ENCODE data around the gene ABHD12. TPM values are rescaled to one million over a fixed set of nuclear protein-coding genes. Genes with fewer than 3 reads are reported as not detected.

ABHD12 gene
- total RNA-seq, 2 experiments from 2014 or later: 13.4 to 17.0 TPM

- ChIA-PET CTCF (no interaction called here), POLR2A (no interaction called here)
- Mint-ChIP-seq H3K27ac (no peak overlapping the region), H3K27me3 (no peaks in the 10 kb centered on the region), H3K4me3 (no peak overlapping the region), H3K36me3 (ENCODE audit: low read depth) (no peaks in the 10 kb centered on the region), H3K9me3 (no peaks in the 10 kb centered on the region), H3K4me1 (ENCODE audit: low read depth) (peaks cover 56% of the 10 kb centered on the region)
- DNase-seq: no peak
- H3K4me3 ChIP-seq (ENCODE audit: low read length): no peak overlapping the region
- H3K27ac ChIP-seq (ENCODE audit: low read depth in 1 of 2, low read length in 2 of 2): no peak overlapping the region
- H3K27me3 ChIP-seq (ENCODE audit: control insufficient read depth in 1 of 2, insufficient read depth in 2 of 2, low read length in 2 of 2): no peaks in the 10 kb centered on the region
- TF ChIP-seq, protein P1, sequence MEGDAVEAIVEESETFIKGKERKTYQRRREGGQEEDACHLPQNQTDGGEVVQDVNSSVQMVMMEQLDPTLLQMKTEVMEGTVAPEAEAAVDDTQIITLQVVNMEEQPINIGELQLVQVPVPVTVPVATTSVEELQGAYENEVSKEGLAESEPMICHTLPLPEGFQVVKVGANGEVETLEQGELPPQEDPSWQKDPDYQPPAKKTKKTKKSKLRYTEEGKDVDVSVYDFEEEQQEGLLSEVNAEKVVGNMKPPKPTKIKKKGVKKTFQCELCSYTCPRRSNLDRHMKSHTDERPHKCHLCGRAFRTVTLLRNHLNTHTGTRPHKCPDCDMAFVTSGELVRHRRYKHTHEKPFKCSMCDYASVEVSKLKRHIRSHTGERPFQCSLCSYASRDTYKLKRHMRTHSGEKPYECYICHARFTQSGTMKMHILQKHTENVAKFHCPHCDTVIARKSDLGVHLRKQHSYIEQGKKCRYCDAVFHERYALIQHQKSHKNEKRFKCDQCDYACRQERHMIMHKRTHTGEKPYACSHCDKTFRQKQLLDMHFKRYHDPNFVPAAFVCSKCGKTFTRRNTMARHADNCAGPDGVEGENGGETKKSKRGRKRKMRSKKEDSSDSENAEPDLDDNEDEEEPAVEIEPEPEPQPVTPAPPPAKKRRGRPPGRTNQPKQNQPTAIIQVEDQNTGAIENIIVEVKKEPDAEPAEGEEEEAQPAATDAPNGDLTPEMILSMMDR (IDR thresholded peaks at IDR 0.05): no peak
- H3K4me1 ChIP-seq (ENCODE audit: insufficient read depth, low read length): peaks cover 10% of the 10 kb centered on the region
- ATAC-seq (ENCODE audit: poor library complexity): no peak
- H3K36me3 ChIP-seq (ENCODE audit: insufficient read depth, low read length): no peaks in the 10 kb centered on the region
- peaks cover 0 to 12% of the 10 kb centered on the region in 2 experiments for H3K9me3 ChIP-seq (ENCODE audit: control insufficient read depth in 1 of 2, insufficient read depth in 1 of 2, low read length in 2 of 2)
- intact Hi-C loops (cut with DNase I, micrococcal nuclease): no loop called here
These were observed 36.6 kb downstream of the ABHD12 start for GRCh38 chr20:25353747-25354705.

DNA sequence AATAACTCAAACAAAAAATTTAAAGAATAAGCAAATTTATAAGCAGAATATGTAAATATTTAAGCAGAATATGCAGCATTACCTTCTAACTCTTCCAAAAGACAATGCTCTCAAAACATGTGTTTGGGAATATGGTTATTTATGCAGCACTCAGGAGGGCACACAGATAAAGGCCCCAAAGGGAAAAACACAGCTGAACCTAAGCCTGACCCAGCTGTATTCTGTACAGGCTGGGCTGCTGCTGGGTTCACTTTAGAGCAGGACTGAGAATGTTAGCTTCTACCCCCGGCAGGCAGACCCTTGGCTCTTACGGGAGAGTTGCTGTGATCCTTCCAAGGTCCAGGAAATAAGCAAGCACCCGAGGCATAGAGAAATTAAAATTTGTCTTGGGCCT, 37.3 kb downstream of the ABHD12 start:
- Mint-ChIP-seq H3K27me3 (no peaks in the 10 kb centered on the region), H3K36me3 (ENCODE audit: low read depth) (no peaks in the 10 kb centered on the region), H3K9me3 (no peaks in the 10 kb centered on the region), H3K27ac (no peak overlapping the region), H3K4me1 (ENCODE audit: low read depth) (peaks cover 55% of the 10 kb centered on the region), H3K4me3 (no peak overlapping the region)
- H3K4me1 ChIP-seq (ENCODE audit: insufficient read depth, low read length): peaks cover 10% of the 10 kb centered on the region
- no peak for DNase-seq
- TF ChIP-seq, protein P1 (IDR thresholded peaks at IDR 0.05): no peak
- intact Hi-C loops (cut with DNase I, micrococcal nuclease): no loop called here
- H3K27me3 ChIP-seq (ENCODE audit: control insufficient read depth in 1 of 2, insufficient read depth in 2 of 2, low read length in 2 of 2): no peaks in the 10 kb centered on the region
- no peak overlapping the region for H3K27ac ChIP-seq (ENCODE audit: low read depth in 1 of 2, low read length in 2 of 2)
- no peak overlapping the region for H3K4me3 ChIP-seq (ENCODE audit: low read length)
- ATAC-seq (ENCODE audit: poor library complexity): no peak
- H3K9me3 ChIP-seq (ENCODE audit: control insufficient read depth in 1 of 2, insufficient read depth in 1 of 2, low read length in 2 of 2): peaks cover 0 to 16% of the 10 kb centered on the region in 2 experiments
- POLR2A ChIA-PET: interaction anchor here (0.6 kb wide), 1 partner anchor 1432 kb away, joined by 3 read pairs; no protein-coding TSS in a partner anchor
- CTCF ChIA-PET: no interaction called here
- H3K36me3 ChIP-seq (ENCODE audit: insufficient read depth, low read length): no peaks in the 10 kb centered on the region

DNA sequence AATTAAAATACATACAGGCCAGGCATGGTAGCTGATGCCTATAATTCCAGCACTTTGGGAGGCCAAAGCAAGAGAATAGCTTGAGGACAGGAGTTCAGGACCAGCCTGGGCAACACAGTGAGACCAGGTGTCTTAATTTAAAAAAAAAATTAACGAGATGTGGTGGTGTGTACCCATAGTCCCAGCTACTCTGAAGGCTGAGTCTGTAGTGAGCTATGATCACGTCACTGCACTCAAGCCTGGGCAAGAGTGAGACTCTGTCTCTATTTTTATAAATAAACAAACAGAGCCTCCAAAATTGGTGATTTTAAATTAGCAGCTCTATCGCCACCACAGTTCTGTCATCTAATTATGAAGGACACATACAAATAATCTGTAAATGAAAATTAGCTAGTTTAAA, 37.9 kb downstream of the ABHD12 start:
- H3K9me3 Mint-ChIP-seq: no peaks in the 10 kb centered on the region
- no peak overlapping the region for H3K27ac Mint-ChIP-seq
- no peaks in the 10 kb centered on the region for H3K36me3 Mint-ChIP-seq (ENCODE audit: low read depth)
- Histone ChIP-seq H3K4me3 (ENCODE audit: low read length) (no peak overlapping the region), H3K27ac (ENCODE audit: low read depth in 1 of 2, low read length in 2 of 2) (no peak overlapping the region), H3K9me3 (ENCODE audit: control insufficient read depth in 1 of 2, insufficient read depth in 1 of 2, low read length in 2 of 2) (peaks cover 0 to 16% of the 10 kb centered on the region in 2 experiments), H3K4me1 (ENCODE audit: insufficient read depth, low read length) (peaks cover 10% of the 10 kb centered on the region), H3K27me3 (ENCODE audit: control insufficient read depth in 1 of 2, insufficient read depth in 2 of 2, low read length in 2 of 2) (no peaks in the 10 kb centered on the region), H3K36me3 (ENCODE audit: insufficient read depth, low read length) (no peaks in the 10 kb centered on the region)
- H3K4me1 Mint-ChIP-seq (ENCODE audit: low read depth): peaks cover 49% of the 10 kb centered on the region
- ChIA-PET CTCF (no interaction called here), POLR2A (interaction anchor here (0.6 to 1.0 kb wide), 2 partner anchors 39 to 1432 kb away, joined by 3 to 6 read pairs; no protein-coding TSS in a partner anchor)
- DNase-seq (no peak), ATAC-seq (ENCODE audit: poor library complexity) (no peak)
- no peak overlapping the region for H3K4me3 Mint-ChIP-seq
- no peaks in the 10 kb centered on the region for H3K27me3 Mint-ChIP-seq
- TF ChIP-seq, protein P1 (IDR thresholded peaks at IDR 0.05): no peak
- intact Hi-C loops (cut with DNase I, micrococcal nuclease): no loop called here
